HG02943 (cell line): ENCODE measurements around the gene LPP.

Experiments
- ATAC-seq: cut with Tn5 transposase; IDR thresholded peaks from one replicate; pipeline ENCODE4 v1.9.1; 2021; ENCODE audit warnings: mild to moderate bottlenecking, low read depth, moderate library complexity; ENCODE audit not compliant: unreplicated experiment

Gene LPP

DNA sequence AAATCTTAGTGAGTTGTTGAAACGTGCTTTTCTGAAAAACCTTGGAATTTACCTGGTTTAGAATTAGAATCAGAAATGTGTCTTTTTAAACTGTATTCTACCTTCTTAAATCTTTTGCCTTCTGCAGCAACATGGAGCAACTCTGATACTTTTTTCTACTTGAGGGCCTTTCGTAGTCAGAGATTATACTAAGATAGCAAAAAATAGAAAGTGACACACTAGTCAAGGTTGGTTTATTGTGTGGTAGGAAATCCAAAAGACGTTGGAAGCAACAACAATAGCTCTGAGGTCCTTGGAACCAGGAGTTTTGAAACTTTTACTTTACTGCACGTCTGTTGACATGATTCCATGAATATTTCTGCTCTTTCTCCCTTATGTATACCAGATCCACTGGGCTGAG, 294.9 kb downstream of the LPP start:
- no peak for ATAC-seq

- no peak for ATAC-seq
Observed at GRCh38 chr3:188449421-188449820, 295.5 kb downstream of the LPP start.

- ATAC-seq = no peak
Observed at GRCh38 chr3:188452158-188452772, 298.3 kb downstream of the LPP start.

GRCh38 chr3:188453431-188454384, 299.8 kb downstream of the LPP start:
- no peak for ATAC-seq

- ATAC-seq = no peak
Observed at GRCh38 chr3:188455748-188456147, 301.8 kb downstream of the LPP start.

DNA sequence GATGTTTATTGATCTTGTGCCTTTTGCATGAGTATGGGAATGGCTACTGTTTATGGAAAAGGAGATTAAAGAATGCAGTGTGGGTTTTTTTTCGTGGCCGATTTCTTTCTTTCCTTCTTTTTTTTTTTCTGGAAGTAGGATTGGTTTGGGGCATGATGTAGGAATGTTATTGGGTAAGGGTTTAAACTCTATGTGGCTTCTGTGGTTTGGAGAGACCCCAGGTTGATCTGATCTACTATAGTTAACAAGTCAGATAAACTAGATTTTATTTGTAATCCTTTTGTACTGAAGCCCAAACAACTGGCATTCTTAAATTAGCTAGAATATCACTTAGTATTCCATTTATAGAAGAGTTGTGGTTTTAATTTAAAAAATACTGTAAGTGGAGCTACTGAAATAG, 304.8 kb downstream of the LPP start:
- ATAC-seq = no peak

- ATAC-seq = no peak
Observed at GRCh38 chr3:188465311-188465710, 311.4 kb downstream of the LPP start.

DNA sequence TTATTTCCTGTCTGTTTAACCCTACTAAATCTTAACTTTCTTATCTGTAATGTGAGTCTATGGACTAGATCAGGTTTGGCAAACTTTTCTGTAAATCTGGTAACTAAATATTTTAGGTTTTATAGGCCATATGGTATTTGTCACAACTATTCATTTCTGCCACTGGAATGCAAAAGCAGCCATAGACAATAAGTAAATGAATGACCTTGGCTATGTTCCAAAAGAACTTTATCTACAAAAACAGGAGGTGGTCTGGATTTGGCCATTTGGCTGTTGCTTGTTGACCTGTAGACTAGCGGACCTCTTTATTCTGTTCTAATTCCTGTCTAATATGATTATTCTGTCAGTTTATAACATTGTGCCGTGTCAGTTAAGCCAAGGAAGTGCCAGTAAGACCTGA, 314.2 kb downstream of the LPP start:
- ATAC-seq = no peak

- no peak for ATAC-seq
Observed at GRCh38 chr3:188468662-188469061, 314.7 kb downstream of the LPP start.

DNA sequence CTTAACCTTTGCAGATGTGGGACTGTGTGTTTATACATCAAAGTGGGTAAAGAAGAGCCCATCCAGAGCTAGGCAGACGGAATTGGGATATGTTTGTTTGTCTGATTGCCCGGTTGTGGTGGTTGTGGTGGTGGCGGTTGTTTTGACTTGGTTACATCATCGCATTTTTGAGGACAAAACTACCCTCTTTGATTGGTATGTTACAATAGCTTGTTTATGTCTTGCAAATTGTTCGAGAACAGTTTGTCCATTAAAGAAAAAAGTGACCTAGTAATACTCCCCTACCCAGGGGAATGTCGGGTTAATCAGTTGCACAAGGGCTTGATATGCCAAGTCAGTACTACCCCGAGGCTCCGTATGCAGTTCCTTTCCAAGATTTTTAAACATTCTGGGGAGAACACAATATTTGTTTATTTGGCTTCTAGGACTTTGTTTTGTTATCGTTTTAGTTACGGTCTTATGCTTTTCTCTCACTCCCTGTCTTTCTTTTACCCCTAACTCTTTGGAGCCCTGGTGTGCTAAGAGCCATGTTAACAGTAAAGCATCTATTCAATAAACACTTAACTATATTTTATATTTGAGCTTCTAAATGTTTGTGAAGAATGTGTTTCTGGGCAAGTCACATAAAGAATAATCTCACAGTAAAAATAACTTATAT, 315.4 kb downstream of the LPP start:
- ATAC-seq = no peak

GRCh38 chr3:188470508-188471130, 316.7 kb downstream of the LPP start:
- no peak for ATAC-seq

DNA sequence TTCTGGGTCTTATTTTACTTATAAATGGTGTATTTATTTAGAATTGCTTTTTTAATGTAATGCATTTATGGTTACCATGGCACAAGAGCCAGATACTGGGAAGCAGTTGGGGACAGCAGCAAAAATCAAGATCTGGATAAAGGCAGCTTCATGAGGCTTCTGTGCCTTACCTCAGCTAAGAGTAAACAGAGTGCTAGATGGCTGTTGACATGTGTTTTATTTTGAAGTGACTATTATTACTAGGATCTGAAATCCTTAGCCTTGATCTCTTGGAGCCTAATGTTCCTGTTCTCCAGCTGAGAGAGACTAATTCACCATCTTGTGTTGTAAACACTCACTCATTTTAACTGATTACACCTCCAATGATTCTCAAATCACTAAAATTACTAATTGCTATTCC, 317.8 kb downstream of the LPP start:
- ATAC-seq = no peak

- no peak for ATAC-seq
Observed at GRCh38 chr3:188472336-188472735, 318.4 kb downstream of the LPP start.

DNA sequence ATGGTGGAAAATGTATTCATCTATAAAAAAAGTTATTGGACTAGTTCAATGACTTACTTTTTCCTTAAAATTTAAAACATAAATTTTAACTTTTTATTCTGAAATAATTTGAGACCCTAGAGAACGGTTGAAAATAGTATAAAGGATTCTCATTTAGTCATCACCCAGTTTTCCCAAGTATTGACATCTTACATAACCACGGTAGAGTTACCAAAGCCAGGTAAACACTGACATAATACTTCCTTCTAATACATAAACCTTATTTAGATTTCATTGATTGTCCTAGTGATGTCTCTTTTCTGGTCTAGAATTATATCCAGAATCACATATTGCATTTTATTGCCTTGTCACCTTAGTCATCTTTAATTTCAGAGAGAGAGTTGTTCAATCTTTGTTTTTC, 319.1 kb downstream of the LPP start:
- no peak for ATAC-seq

GRCh38 chr3:188473591-188474288, 319.8 kb downstream of the LPP start:
- ATAC-seq = no peak

DNA sequence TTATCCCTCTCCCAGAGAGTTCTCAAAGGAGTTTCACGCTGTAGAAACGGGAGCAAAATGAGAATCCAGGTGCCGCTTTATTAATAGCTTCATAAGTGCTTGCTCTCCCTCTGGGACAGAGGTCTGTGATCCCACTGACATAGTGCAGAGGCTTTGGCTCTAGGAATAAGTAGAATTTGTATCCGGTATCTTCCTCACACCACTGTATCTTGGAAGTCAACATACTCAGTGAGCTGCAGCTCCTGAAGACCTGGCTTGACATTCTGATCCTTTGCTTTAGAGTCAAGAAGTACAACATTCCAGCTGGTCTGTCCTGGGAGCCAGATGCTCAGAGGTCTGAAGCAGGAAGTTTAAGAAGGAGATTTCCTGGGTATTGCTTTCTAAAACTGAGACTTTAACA, 323.0 kb downstream of the LPP start:
- no peak for ATAC-seq

GRCh38 chr3:188480011-188480410, 326.1 kb downstream of the LPP start:
- no peak for ATAC-seq

DNA sequence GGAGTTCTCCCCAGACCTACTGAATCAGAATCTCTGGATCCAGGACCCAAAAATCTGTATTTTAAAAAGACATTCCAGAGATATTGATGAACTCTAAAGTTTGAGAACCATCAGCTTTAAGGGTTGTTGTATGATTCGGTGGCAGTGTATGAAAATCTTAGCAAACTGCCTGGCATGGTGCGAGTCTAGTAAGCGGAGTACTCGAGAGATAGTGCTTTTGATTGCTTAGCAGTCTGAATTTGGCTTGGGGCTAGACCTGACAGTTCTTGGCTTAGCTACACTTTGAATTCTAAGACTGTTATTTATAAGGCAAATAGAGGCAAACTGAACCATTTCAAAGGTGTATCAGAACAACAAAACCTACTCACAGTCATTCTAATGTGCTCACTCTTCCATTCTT, 329.0 kb downstream of the LPP start:
- ATAC-seq = no peak

- no peak for ATAC-seq
Observed at GRCh38 chr3:188486126-188486525, 332.2 kb downstream of the LPP start.

GRCh38 chr3:188486952-188487351, 333.0 kb downstream of the LPP start:
- no peak for ATAC-seq
